Thyroid gland (tissue), 4 donors: ENCODE measurements around the gene DNAJB6.

Experiments
- CTCF ChIP-seq, 6 experiments: fragments of 200-600 bp in 3 of 6; fragments of 450-650 bp in 3 of 6; sonication (generic) in 3 of 6; IDR thresholded peaks; one replicate each; pipeline ENCODE4 v1.5.1; 2016 to 2019; ENCODE audit warnings: antibody characterized with exemption in 6 of 6, mild to moderate bottlenecking in 2 of 6, inconsistent platforms in 1 of 6, moderate library complexity in 1 of 6
- POLR2A ChIP-seq, 2 donors: fragments of 450-650 bp; IDR thresholded peaks; one replicate each; pipeline ENCODE4 v1.6.1; 2017; ENCODE audit warnings: antibody characterized with exemption in 2 of 2, mild to moderate bottlenecking in 2 of 2, moderate library complexity in 1 of 2

DNA sequence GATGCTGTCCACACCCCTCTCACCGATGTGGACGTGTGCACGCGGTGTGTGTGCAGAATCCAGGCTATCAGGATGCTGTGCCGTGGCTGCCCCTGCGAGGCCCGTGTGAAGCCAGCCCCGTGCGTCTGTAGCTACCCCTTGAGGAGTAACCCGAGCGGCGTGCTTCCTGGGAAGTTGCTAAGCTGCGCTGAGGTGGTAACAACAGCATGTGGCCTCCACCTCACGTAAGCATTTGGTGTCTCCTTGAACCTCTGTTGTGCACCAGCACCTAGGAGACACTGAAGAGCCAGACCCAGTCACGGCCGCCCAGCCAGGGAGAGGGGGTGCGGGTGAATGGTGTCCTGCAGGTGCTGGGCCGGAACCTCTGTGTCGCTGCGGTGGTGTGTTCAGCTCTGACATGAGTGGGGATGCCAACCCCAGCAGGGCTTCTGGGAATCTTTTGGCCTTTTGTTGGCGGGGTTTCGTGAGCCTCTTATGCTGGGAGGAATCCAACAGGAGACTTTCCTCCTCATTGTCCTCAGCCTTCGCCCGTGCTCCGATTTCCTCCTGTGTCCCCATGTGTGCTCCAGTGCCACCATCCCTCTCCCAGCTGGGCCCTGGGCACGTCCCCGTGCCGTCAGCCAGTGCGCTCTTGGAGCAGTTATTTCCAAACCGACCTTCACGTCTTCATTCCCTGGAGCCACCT, 60.4 kb downstream of the DNAJB6 start:
- TF ChIP-seq CTCF (IDR thresholded peaks at IDR 0.05) (no peak), POLR2A (IDR thresholded peaks at IDR 0.05) (no peak)
